GM18861 (cell line): ENCODE measurements around the gene TSPAN19.
"Not testable (repeated sequence)": the region's sequence is repeated elsewhere in the genome, so short reads cannot be mapped to it uniquely, and the experiment has no call there.

ENCODE experiments used
- ATAC-seq: cut with Tn5 transposase; IDR thresholded peaks from one replicate; pipeline ENCODE4 v1.9.1; 2021; ENCODE audit not compliant: unreplicated experiment

The TSPAN19 gene

DNA sequence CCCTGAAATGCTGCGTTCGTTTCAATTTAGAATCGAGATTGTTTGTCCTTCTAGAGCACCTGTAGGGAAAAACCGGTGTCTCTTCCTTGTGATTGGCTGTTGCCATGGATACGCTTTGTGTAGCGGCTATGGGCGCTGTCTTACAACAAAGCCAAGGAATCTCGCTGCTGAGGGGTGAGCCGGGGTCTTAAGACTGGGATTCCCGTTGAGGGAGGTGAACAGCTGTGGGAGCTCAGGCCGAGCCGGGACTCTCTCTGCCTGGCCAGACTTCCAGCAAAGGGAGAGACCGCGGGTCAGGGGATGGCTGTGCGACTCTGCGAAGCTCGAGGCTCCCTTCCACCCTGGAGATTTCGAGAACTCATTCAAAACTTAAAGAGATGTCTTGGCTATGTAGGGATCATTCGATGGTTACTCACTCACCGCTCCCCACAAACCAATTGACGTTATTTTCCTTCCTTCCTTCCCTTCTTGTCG lies at the start of gene TSPAN19, which contains the start of gene LRRIQ1:
Gene TSPAN19 (minus strand): TSS at position 44 of the 474 bp plus-strand sequence. CDS start 6,331 bp downstream, outside the sequence.
Gene LRRIQ1 (plus strand): TSS at position 118 of the 474 bp plus-strand sequence. CDS start 1,826 bp downstream, outside the sequence.
- peak; percentile 98 for ATAC-seq

DNA sequence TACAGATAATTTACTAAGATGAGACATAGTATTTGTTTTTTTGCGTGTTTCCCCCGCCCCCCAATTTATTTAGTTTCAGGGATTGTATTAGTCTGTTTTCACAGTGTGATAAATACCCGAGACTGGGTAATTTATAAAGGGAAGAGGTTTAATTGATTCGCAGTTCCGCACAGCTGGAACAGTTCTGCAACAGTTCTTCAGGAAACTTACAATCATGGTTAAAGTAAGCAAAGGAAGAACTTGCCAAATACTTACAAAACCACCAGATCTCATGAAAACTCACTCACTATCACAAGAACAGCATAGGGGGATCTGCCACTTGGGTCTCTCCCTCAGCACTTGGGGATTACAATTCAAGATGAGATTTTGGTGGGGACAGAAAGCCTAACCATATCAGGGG lies 49.0 kb upstream of the TSPAN19 start:
- no peak for ATAC-seq

DNA sequence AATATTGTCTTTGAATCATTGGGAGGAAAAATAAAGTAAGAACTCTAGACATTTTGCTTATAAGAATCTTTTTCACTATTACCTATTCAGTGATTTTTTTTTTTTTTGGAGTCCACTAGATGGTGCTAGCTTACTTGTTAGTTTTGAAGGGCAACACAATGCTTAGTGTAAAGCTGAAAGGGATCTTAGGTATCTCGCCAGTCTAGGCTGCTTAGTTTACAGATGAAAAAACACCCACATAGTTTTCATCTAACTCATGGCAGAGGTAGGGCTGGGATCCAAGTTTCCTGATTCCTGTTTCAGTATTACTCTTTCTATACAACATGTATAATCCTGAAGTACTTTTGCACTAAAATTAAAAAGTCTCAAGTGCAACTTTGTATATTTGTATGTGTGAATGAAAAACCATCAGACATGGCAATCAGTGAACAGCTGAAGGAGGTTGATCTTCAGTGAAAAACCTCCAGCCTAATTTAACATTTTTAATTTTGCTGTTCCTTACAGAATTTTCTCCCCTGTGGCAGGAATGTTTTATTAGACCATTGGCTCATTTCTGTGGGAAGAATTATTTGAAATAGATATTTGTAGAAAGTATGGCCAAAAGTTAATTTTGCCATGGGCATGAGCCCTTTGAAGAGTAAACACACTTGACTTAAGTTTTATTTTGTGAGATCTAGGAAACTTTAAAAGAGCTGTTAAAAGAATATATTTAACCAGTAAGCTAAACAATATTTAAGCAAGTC lies 40.8 kb upstream of the TSPAN19 start:
- peak; percentile 74 for ATAC-seq

- ATAC-seq, result no peak
Measured at GRCh38 chr12:85072826-85073225, 36.7 kb upstream of the TSPAN19 start.

- no peak for ATAC-seq
Measured at GRCh38 chr12:85065837-85066482, 29.9 kb upstream of the TSPAN19 start.

GRCh38 chr12:85060916-85061315 lies 24.8 kb upstream of the TSPAN19 start:
- ATAC-seq, result no peak

DNA sequence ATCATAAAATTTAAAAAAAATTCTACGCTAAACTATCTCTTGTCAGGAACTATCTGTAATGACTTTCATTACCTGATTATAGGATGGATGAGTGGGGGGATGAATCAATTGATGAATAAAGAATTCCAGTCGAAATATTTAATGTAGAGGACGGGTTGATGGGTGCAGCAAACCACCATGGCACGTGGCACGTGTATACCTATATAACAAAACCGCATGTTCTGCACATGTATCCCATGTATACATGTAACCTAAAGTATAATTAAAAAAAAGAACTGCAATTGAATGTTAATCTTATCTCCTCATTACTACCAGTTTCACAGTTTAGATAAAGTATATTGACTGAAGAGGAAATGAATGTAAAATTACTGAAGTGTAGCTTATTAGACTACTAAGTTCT lies 23.5 kb upstream of the TSPAN19 start:
- no peak for ATAC-seq

DNA sequence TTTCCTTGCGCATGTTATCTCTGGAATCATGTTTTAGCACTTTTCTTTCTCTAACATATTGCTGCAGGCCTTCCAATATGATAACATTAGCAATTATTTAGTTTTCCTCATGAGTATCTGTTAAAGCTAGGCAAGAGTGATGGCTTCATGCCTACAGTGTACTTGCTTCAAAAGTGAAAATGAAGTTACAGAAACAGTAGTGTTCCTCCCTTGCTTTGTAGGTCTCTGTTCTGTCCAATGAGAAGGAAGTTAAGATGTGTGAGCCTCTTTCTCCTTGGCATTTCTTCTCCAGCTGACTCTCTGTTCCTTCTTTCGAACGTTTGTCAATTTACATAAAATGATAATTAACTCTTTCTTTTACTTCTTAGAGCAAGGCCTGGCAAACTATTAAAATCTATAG lies 22.3 kb upstream of the TSPAN19 start:
- ATAC-seq, result no peak

DNA sequence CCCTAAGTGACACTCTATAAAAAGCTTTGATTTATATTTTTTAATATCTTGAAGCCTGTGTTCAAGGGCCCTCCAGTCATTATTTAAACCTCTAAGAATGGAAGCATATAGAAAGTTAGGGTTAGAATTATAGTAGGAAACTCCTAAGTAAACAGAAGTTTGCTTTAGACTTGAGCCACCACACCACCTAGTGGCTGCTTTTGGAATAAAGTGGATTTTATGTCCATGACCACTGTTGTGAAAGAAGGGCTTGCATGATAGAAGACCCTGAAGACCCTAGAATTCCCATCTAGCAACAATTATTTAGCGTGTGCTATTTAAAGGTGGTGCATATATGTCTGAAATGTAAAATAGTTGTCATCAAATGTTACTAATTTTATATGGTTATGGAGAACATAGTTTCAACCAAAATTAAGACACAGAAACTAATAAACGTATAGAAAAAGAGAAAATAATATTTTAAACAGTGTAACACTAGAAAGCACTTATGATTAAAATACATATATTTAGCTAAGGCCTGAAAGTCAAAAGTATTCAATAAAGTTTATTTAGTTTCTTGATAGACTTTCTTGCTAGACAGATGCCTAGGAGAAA lies 21.4 kb upstream of the TSPAN19 start:
- ATAC-seq, result peak; percentile 81

- no peak for ATAC-seq
Measured at GRCh38 chr12:85043829-85044228, 7.8 kb upstream of the TSPAN19 start.

- no peak for ATAC-seq
Measured at GRCh38 chr12:85041395-85041794, 5.3 kb upstream of the TSPAN19 start.

- no peak for ATAC-seq
Measured at GRCh38 chr12:85036733-85037132, 656 bp upstream of the TSPAN19 start.

DNA sequence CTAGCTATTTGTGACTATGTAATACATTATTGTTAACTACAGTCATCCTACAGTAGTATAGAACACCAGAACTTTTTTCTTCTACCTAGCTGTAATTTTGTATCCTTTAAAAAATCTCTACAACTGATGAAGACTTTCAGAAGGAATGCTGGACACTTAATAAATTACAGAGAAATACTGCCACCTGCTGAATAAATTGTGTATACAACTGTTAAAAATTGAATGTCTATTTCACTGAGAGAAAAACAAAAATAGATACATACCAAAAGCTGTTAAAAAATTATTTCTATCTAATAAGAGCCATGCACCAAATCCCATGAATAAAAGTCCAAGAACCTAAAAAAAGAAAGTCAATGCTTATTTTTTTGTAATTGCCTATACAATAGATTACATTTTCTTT lies 6.6 kb downstream of the TSPAN19 start:
- peak; percentile 59 for ATAC-seq

GRCh38 chr12:85018098-85018497 lies 18.0 kb downstream of the TSPAN19 start:
- no peak for ATAC-seq

DNA sequence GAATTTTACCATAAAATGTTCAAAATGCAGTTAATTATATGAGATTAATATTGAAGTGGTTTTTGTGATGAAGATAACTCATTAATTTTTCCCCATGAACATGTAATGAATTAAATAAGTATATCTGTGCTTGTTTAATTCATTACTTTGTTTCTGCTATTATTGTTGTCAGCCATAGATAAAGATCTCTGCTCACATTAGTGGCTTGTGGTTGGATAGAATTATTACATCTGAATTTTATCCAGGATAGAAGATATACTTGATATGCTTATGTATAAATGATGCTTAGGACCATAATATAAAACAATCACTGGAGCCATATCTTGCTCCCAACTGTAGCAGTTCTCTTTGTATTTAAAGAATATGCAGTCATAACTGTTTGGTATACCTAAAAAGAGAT lies 18.5 kb downstream of the TSPAN19 start:
- ATAC-seq, result no peak

DNA sequence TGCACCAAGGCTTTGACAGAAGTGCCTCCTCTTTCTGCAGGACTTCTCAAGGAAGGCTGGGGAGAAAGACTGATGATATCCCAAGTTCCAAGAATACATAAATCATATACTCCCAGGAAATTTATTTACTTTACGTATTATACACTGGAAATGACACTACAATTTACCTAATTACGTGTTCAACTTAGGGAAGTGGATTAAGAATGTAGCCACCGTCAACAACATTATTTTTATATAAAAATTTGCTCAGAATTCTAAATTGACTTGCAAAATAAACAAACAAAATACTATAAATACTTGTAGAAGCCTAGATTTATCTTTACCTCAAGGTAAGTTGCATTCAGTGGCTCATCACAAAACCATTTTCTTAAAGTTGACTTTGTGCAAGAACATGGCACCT lies 18.9 kb downstream of the TSPAN19 start:
- ATAC-seq, result no peak

GRCh38 chr12:85016413-85016812 lies 19.7 kb downstream of the TSPAN19 start:
- ATAC-seq, result no peak

DNA sequence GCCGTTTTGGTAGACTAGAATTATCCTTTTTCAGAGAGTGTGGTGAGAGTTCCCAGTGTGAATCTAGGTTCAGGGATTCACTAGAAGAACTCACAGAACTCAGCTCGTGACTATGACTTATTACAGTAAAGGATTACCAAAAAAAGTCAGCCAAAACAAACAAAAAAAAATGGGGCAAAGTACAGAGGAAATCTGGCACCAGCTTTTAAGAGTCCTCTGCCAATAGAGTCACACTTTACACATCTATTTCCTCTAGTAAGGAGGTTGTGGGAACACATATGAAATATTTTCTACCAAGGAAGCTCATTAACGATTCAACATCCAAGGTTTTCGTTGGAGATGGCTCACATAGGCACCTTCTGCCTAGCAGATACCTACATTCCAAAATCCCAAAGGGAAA lies 28.2 kb downstream of the TSPAN19 start:
- no peak for ATAC-seq

- ATAC-seq, result no peak
Measured at GRCh38 chr12:85006206-85006605, 29.9 kb downstream of the TSPAN19 start.

DNA sequence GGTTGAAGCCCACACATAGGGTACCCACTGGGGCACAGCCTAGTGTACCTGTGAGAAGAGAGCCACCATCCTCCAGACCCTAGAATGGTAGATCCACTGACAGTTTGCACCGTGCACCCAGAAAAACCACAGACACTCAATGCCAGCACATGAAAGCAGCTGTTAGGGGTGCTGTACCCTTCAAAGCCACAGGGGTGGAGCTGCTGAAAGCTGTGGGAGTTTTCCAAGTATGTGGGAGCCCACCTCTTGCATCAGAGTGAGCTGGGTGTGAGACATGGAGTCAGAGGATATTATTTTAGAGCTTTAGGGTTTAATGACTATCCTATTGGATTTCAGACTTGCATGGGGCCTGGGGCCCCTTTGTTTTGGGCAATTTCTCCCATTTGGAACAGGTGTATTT lies 30.5 kb downstream of the TSPAN19 start:
- no peak for ATAC-seq

DNA sequence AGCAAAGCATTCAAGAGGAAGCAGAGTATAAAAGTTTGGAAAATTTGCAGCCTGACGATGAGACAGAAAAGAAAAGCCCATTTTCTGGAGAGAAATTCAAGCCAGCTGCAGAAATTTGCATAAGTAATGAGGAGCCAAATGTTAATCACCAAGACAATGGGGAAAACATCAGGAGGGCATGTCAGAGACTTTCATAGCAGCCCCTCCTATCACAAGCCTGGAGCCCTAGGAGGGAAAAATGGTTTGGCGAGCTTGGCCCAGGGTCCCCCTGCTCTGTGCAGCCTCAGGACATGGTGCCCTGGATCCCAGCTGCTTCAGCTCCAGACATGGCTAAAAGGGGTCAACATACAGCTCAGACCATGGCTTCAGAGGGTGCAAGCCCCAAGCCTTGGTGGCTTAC lies 31.0 kb downstream of the TSPAN19 start:
- not testable (repeated sequence) for ATAC-seq

GRCh38 chr12:85004204-85004603 lies 31.9 kb downstream of the TSPAN19 start:
- ATAC-seq, result no peak
